Subcutaneous adipose tissue (tissue), 4 donors: ENCODE measurements around the gene TAS2R8. TPM values are rescaled to one million over a fixed set of nuclear protein-coding genes. Genes with fewer than 3 reads are reported as not detected.

Experiments
- CTCF ChIP-seq: fragments of 450-650 bp; IDR thresholded peaks from one replicate; pipeline ENCODE4 v1.5.1; 2016; ENCODE audit warnings: low read depth, mild to moderate bottlenecking, control low read depth, antibody characterized with exemption, moderate library complexity
- total RNA-seq, 4 donors: library from RNA; depleted of rRNA; stranded (reverse); fragments of >200 nt; gene quantifications; one replicate each; pipeline ENCODE4 v1.1.0, GENCODE V29; 2016

The TAS2R8 gene
- total RNA-seq, result not detected

GRCh38 chr12:10807186-10807585 is at the start of gene TAS2R8:
TAS2R8 (minus strand) TSS chr12:10807286; CDS start chr12:10806980, 306 bp downstream.
- no peak for TF ChIP-seq CTCF

DNA sequence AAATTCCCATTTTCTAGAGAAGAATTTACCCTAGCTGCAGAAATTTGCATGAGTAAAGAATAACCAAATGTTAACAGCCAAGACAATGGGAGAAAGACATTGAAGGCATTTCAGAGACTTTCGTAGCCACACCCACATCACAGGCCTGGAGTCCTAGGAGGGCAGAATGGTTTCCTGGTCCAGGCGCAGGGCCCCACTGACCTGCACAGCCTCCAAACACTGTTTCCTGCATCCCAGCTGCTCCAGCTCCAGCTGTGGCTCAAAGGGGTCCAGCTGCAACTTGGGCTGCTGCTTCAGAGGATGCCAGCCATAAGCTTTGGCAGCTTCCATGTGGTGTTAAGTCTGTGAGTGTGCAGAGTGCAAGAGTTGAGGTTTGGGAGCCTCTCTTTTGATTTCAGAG is 48.7 kb upstream of the TAS2R8 start:
- TF ChIP-seq CTCF, result no peak

GRCh38 chr12:10853776-10854175 is 46.7 kb upstream of the TAS2R8 start:
- no peak for TF ChIP-seq CTCF

GRCh38 chr12:10851243-10851858 is 44.3 kb upstream of the TAS2R8 start:
- no peak for TF ChIP-seq CTCF

- TF ChIP-seq CTCF, result no peak
These were observed 42.4 kb upstream of the TAS2R8 start, which contains the start of gene PRR4 for GRCh38 chr12:10849425-10849878. PRR4 (minus strand) TSS chr12:10849475; CDS start chr12:10849437, 38 bp downstream.

DNA sequence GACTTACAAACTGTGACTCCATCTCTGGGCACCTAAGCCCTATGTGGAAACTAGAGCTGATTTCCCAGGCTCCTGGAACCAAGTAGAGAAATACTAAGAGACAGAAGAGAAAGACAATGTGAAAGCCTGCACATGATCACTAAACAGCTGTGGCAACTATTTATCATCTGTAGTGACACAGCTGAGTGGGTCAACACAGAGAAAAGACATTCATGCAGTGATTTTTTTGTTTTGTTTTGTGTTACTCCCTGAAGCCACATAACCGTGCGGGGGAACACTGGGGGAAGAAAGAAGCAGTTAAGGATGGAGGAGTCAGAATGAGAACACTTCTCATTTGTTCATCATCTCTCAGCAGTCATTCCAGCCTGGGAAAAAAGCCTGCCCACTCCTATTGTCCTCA is 40.7 kb upstream of the TAS2R8 start:
- no peak for TF ChIP-seq CTCF

- no peak for TF ChIP-seq CTCF
These were observed 35.8 kb upstream of the TAS2R8 start for GRCh38 chr12:10842862-10843261.
